Measurements from ENCODE around the gene FLOT2.

Gene FLOT2

GRCh38 chr17:28864991-28865849 is 32.3 kb downstream of the FLOT2 start:
- H3K4me1 ChIP-seq (ENCODE audit: control insufficient read depth, low read length), result peaks cover 19% of the 10 kb centered on the region
- H3K27me3 ChIP-seq (ENCODE audit: control insufficient read depth, low read length), result no peaks in the 10 kb centered on the region
- no peaks in the 10 kb centered on the region for H3F3A ChIP-seq (ENCODE audit: control insufficient read depth, insufficient read depth)
- no peak for TF ChIP-seq EZH2phosphoT487 (IDR thresholded peaks at IDR 0.05; ENCODE audit: borderline replicate concordance, low read length)
- TF ChIP-seq, protein P1, sequence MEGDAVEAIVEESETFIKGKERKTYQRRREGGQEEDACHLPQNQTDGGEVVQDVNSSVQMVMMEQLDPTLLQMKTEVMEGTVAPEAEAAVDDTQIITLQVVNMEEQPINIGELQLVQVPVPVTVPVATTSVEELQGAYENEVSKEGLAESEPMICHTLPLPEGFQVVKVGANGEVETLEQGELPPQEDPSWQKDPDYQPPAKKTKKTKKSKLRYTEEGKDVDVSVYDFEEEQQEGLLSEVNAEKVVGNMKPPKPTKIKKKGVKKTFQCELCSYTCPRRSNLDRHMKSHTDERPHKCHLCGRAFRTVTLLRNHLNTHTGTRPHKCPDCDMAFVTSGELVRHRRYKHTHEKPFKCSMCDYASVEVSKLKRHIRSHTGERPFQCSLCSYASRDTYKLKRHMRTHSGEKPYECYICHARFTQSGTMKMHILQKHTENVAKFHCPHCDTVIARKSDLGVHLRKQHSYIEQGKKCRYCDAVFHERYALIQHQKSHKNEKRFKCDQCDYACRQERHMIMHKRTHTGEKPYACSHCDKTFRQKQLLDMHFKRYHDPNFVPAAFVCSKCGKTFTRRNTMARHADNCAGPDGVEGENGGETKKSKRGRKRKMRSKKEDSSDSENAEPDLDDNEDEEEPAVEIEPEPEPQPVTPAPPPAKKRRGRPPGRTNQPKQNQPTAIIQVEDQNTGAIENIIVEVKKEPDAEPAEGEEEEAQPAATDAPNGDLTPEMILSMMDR (IDR thresholded peaks at IDR 0.05; ENCODE audit: low read depth, low read length, poor library complexity, severe bottlenecking), result no peak
- peak overlapping the region; percentile 62 for H3K4me2 ChIP-seq (ENCODE audit: low read length)
- H3K27ac ChIP-seq (ENCODE audit: low read depth, low read length), result peak overlapping the region; percentile 51
- H3K4me3 ChIP-seq (ENCODE audit: low read length), result peak overlapping the region; percentile 43
- H3K79me2 ChIP-seq (ENCODE audit: control insufficient read depth, low read length), result no peaks in the 10 kb centered on the region
- H4K20me1 ChIP-seq (ENCODE audit: control insufficient read depth, insufficient read depth, low read depth, low read length), result no peaks in the 10 kb centered on the region
- no peaks in the 10 kb centered on the region for H3K9me3 ChIP-seq (ENCODE audit: control insufficient read depth, insufficient read depth, low read length)
- peaks cover 9% of the 10 kb centered on the region for H3K36me3 ChIP-seq (ENCODE audit: control insufficient read depth, low read length)
- no peaks in the 10 kb centered on the region for H3K9me2 ChIP-seq (replicated peaks; ENCODE audit: control insufficient read depth, low read length)

DNA sequence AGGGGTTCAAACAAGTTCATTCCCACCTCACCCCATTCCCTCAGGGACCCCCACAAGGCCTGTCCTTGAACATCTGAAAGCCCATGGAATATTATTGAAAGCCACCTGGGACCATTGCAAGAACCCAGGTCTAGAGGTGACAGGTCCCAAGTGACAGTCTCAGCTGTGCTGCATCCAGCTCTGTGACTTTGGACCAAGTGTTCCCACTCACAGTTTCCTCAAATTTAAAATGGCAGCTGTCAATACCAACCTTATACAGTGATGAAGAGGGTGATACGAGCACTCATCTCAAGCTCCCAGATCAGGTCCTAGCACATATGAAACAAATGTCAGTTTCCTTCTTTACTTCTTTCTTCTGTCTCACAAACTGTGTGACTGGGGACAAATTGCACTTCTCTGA is 33.6 kb downstream of the FLOT2 start:
- no peaks in the 10 kb centered on the region for H4K20me1 ChIP-seq (ENCODE audit: control insufficient read depth, insufficient read depth, low read depth, low read length)
- H3K36me3 ChIP-seq (ENCODE audit: control insufficient read depth, low read length), result peaks cover 13% of the 10 kb centered on the region
- no peak for TF ChIP-seq EZH2phosphoT487 (IDR thresholded peaks at IDR 0.05; ENCODE audit: borderline replicate concordance, low read length)
- no peaks in the 10 kb centered on the region for H3K79me2 ChIP-seq (ENCODE audit: control insufficient read depth, low read length)
- no peak overlapping the region for H3K4me2 ChIP-seq (ENCODE audit: low read length)
- no peaks in the 10 kb centered on the region for H3K27me3 ChIP-seq (ENCODE audit: control insufficient read depth, low read length)
- no peak overlapping the region for H3K4me3 ChIP-seq (ENCODE audit: low read length)
- no peaks in the 10 kb centered on the region for H3K9me2 ChIP-seq (replicated peaks; ENCODE audit: control insufficient read depth, low read length)
- H3K4me1 ChIP-seq (ENCODE audit: control insufficient read depth, low read length), result peaks cover 19% of the 10 kb centered on the region
- H3F3A ChIP-seq (ENCODE audit: control insufficient read depth, insufficient read depth), result no peaks in the 10 kb centered on the region
- H3K27ac ChIP-seq (ENCODE audit: low read depth, low read length), result no peak overlapping the region
- no peaks in the 10 kb centered on the region for H3K9me3 ChIP-seq (ENCODE audit: control insufficient read depth, insufficient read depth, low read length)

GRCh38 chr17:28862561-28862960 is 35.0 kb downstream of the FLOT2 start:
- Histone ChIP-seq H3K27ac (ENCODE audit: low read depth, low read length) (no peak overlapping the region), H3K4me3 (ENCODE audit: low read length) (no peak overlapping the region), H3K9me2 (replicated peaks; ENCODE audit: control insufficient read depth, low read length) (no peaks in the 10 kb centered on the region), H4K20me1 (ENCODE audit: control insufficient read depth, insufficient read depth, low read depth, low read length) (no peaks in the 10 kb centered on the region), H3K79me2 (ENCODE audit: control insufficient read depth, low read length) (no peaks in the 10 kb centered on the region), H3K9me3 (ENCODE audit: control insufficient read depth, insufficient read depth, low read length) (no peaks in the 10 kb centered on the region), H3K4me1 (ENCODE audit: control insufficient read depth, low read length) (peaks cover 19% of the 10 kb centered on the region), H3K4me2 (ENCODE audit: low read length) (no peak overlapping the region), H3F3A (ENCODE audit: control insufficient read depth, insufficient read depth) (no peaks in the 10 kb centered on the region), H3K36me3 (ENCODE audit: control insufficient read depth, low read length) (peaks cover 27% of the 10 kb centered on the region), H3K27me3 (ENCODE audit: control insufficient read depth, low read length) (no peaks in the 10 kb centered on the region)
- TF ChIP-seq, protein P1 (IDR thresholded peaks at IDR 0.05; ENCODE audit: low read depth, low read length, poor library complexity, severe bottlenecking), result no peak
- TF ChIP-seq EZH2phosphoT487 (IDR thresholded peaks at IDR 0.05; ENCODE audit: borderline replicate concordance, low read length), result no peak

Data from DOHH2 (cell line).